ENCODE results near the gene IGFLR1.

- no peak for TF ChIP-seq CTCF (IDR thresholded peaks at IDR 0.05)
- TF ChIP-seq POLR2A (IDR thresholded peaks at IDR 0.05): no peak
Observed at GRCh38 chr19:35734889-35735288, 7.4 kb downstream of the IGFLR1 start.

Data from esophagus squamous epithelium (tissue), 4 donors.